ENCODE data around the gene PNRC2. TPM values are rescaled to one million over a fixed set of nuclear protein-coding genes. Genes with fewer than 3 reads are reported as not detected.

The PNRC2 gene
- total and polyA plus RNA-seq, 2 of the 13 experiments (the other 11 are each of a cell fraction or from before 2014, with no cell fraction given), result 74.9 to 97.5 TPM

DNA sequence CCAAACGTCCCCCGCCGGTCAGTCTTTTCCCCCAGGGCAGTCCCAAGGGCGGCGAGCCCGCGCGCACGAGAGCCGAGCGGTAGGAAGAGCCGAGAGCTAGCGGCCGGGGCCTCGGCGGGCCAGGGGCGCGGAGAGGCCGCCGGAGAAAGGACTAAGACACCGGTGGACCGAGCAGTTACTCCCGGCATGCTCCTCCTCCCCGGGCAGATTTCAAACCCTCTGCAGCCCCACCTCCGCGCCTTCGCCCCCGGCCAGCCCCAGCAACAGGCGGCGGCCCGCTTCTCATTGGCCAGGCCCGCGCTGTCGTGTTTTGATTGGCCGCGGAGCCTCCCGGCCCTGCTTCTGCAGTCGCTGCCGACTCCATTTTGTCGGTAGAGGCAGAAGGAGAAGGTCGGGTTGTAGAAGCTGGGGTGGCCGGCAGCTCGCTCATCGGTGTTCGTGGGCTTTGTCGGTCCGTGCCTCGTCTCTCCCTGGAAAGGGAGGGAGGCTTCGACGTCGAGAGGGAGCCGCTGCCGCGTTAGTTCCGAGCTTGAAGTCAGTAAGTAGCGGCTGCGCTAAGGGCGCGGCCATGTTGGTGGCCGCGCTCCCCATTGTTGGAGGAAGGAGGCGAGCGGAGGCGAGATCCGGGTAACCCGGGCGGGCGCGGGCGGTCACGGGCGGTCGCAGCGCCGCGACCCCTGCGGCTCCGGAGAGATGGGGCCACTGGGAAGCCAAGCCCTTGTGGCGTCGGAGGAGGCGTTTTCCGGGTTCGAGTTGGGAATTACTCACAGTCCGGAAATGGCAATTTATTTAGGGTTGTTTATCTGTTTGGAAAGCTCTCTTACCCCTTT, at the start of gene PNRC2 (continued):
- TF ChIP-seq, protein P1, sequence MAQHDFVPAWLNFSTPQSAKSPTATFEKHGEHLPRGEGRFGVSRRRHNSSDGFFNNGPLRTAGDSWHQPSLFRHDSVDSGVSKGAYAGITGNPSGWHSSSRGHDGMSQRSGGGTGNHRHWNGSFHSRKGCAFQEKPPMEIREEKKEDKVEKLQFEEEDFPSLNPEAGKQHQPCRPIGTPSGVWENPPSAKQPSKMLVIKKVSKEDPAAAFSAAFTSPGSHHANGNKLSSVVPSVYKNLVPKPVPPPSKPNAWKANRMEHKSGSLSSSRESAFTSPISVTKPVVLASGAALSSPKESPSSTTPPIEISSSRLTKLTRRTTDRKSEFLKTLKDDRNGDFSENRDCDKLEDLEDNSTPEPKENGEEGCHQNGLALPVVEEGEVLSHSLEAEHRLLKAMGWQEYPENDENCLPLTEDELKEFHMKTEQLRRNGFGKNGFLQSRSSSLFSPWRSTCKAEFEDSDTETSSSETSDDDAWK (CRISPR knock-in tag; IDR thresholded peaks at IDR 0.05), result no peak
- TF ChIP-seq ATF7 (IDR thresholded peaks at IDR 0.05) (no peak), ATF7 (CRISPR knock-in tag; IDR thresholded peaks at IDR 0.05) (peak; percentile 23; the same call in 1 of the 2 replicates), DMAP1 (CRISPR knock-in tag; IDR thresholded peaks at IDR 0.05) (peak; percentile 92), IKZF4 (CRISPR knock-in tag; IDR thresholded peaks at IDR 0.05; ENCODE audit: borderline replicate concordance, low read depth, not compliant biosample characterization) (no peak), ZNF20 (CRISPR knock-in tag; IDR thresholded peaks at IDR 0.05) (0 out of 2 replicates have a peak, but pooled peaks have one; percentile 38), ZNF652 (CRISPR knock-in tag; IDR thresholded peaks at IDR 0.05; ENCODE audit: borderline replicate concordance, low read depth) (no peak), RBM39 (IDR thresholded peaks at IDR 0.05; ENCODE audit: low read depth, low read length, poor library complexity, severe bottlenecking) (peak; percentile 86), CBX1 (IDR thresholded peaks at IDR 0.05; ENCODE audit: low read depth) (peak; percentile 40), ZSCAN30 (CRISPR knock-in tag; IDR thresholded peaks at IDR 0.05) (no peak), ELF1 (CRISPR knock-in tag; IDR thresholded peaks at IDR 0.05) (peak; percentile 48; the same call in 1 of the 2 replicates), ZNF282 (IDR thresholded peaks at IDR 0.05; ENCODE audit: partially characterized antibody) (no peak), MBD4 (IDR thresholded peaks at IDR 0.05; ENCODE audit: borderline replicate concordance, low read length) (no peak), ZNF766 (CRISPR knock-in tag; IDR thresholded peaks at IDR 0.05; ENCODE audit: borderline replicate concordance) (0 out of 2 replicates have a peak, but pooled peaks have one; percentile 27), BHLHE40 (IDR thresholded peaks at IDR 0.05; ENCODE audit: low read length) (no peak; the same call in 1 of the 2 replicates), ELF4 (CRISPR knock-in tag; IDR thresholded peaks at IDR 0.05; ENCODE audit: borderline replicate concordance) (no peak), SRY (CRISPR knock-in tag; IDR thresholded peaks at IDR 0.05) (peak; percentile 40; the same call in 1 of the 2 replicates), FOXA3 (CRISPR knock-in tag; IDR thresholded peaks at IDR 0.05) (peak; percentile 29; the same call in 1 of the 2 replicates), ZMYM2 (CRISPR knock-in tag; IDR thresholded peaks at IDR 0.05) (peak; percentile 71; the same call in 1 of the 2 replicates), ZNF460 (CRISPR knock-in tag; IDR thresholded peaks at IDR 0.05; ENCODE audit: borderline replicate concordance) (no peak)
- TF ChIP-seq, protein P2, sequence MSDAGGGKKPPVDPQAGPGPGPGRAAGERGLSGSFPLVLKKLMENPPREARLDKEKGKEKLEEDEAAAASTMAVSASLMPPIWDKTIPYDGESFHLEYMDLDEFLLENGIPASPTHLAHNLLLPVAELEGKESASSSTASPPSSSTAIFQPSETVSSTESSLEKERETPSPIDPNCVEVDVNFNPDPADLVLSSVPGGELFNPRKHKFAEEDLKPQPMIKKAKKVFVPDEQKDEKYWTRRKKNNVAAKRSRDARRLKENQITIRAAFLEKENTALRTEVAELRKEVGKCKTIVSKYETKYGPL (CRISPR knock-in tag; IDR thresholded peaks at IDR 0.05), result no peak
- TF ChIP-seq, protein P3, sequence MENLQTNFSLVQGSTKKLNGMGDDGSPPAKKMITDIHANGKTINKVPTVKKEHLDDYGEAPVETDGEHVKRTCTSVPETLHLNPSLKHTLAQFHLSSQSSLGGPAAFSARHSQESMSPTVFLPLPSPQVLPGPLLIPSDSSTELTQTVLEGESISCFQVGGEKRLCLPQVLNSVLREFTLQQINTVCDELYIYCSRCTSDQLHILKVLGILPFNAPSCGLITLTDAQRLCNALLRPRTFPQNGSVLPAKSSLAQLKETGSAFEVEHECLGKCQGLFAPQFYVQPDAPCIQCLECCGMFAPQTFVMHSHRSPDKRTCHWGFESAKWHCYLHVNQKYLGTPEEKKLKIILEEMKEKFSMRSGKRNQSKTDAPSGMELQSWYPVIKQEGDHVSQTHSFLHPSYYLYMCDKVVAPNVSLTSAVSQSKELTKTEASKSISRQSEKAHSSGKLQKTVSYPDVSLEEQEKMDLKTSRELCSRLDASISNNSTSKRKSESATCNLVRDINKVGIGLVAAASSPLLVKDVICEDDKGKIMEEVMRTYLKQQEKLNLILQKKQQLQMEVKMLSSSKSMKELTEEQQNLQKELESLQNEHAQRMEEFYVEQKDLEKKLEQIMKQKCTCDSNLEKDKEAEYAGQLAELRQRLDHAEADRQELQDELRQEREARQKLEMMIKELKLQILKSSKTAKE (CRISPR knock-in tag; IDR thresholded peaks at IDR 0.05; ENCODE audit: borderline replicate concordance), result no peak
- TF ChIP-seq, protein P4, sequence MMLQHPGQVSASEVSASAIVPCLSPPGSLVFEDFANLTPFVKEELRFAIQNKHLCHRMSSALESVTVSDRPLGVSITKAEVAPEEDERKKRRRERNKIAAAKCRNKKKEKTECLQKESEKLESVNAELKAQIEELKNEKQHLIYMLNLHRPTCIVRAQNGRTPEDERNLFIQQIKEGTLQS (CRISPR knock-in tag; IDR thresholded peaks at IDR 0.05), result no peak
